ENCODE results near the gene TM2D1.

The TM2D1 gene

GRCh38 chr1:61644303-61644702 lies 80.6 kb downstream of the TM2D1 start:
- no peak for DNase-seq (ENCODE audit: low spot score)

- DNase-seq (ENCODE audit: low spot score) = no peak
These were observed 82.3 kb downstream of the TM2D1 start for GRCh38 chr1:61642475-61643232.

- DNase-seq (ENCODE audit: low spot score) = peak; percentile 87
These were observed 83.2 kb downstream of the TM2D1 start for GRCh38 chr1:61641578-61642336.

- DNase-seq (ENCODE audit: low spot score) = no peak
These were observed 84.1 kb downstream of the TM2D1 start for GRCh38 chr1:61640531-61641530.

GRCh38 chr1:61639608-61640336 lies 85.2 kb downstream of the TM2D1 start:
- DNase-seq (ENCODE audit: low spot score) = no peak

GRCh38 chr1:61638911-61639605 lies 85.9 kb downstream of the TM2D1 start:
- DNase-seq (ENCODE audit: low spot score) = no peak

- DNase-seq (ENCODE audit: low spot score) = no peak
These were observed 86.6 kb downstream of the TM2D1 start for GRCh38 chr1:61638296-61638695.

- DNase-seq (ENCODE audit: low spot score) = no peak
These were observed 87.5 kb downstream of the TM2D1 start for GRCh38 chr1:61637470-61637869.

- DNase-seq (ENCODE audit: low spot score) = no peak
These were observed 88.1 kb downstream of the TM2D1 start for GRCh38 chr1:61636814-61637213.

- no peak for DNase-seq (ENCODE audit: low spot score)
These were observed 88.6 kb downstream of the TM2D1 start for GRCh38 chr1:61636376-61636775.

- no peak for DNase-seq (ENCODE audit: low spot score)
These were observed 89.4 kb downstream of the TM2D1 start for GRCh38 chr1:61635557-61635956.

- no peak for DNase-seq (ENCODE audit: low spot score)
These were observed 93.5 kb downstream of the TM2D1 start for GRCh38 chr1:61631436-61631835.

All from D341Med (cell line).